NCI-H69 (cell line): ENCODE measurements around the gene FOXK2.
"Not testable (repeated sequence)": the region's sequence is repeated elsewhere in the genome, so short reads cannot be mapped to it uniquely, and the experiment has no call there.

Experiments
- DNase-seq: peaks from one replicate; lab custom pipeline; 2025; lab: John Stamatoyannopoulos, UW

FOXK2 gene

DNA sequence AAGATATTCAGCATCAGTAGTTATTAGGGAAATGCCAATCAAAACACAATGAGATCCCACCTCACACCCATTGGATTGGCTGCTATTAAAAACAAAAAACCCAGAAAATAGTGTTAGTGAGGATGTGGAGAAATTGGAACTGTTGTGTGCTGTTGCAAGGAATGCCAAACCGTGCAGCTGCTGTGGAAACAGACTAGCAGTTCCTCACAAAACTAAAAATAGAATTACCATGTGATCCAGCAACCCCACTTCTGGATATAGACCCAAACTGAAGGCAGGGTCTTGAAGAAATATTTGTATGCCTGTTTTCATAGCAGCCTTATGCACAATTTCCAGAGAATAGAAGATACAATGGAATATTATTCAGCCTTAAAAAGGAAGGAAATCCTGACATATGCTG, 46.0 kb downstream of the FOXK2 start:
- DNase-seq, result no peak

DNA sequence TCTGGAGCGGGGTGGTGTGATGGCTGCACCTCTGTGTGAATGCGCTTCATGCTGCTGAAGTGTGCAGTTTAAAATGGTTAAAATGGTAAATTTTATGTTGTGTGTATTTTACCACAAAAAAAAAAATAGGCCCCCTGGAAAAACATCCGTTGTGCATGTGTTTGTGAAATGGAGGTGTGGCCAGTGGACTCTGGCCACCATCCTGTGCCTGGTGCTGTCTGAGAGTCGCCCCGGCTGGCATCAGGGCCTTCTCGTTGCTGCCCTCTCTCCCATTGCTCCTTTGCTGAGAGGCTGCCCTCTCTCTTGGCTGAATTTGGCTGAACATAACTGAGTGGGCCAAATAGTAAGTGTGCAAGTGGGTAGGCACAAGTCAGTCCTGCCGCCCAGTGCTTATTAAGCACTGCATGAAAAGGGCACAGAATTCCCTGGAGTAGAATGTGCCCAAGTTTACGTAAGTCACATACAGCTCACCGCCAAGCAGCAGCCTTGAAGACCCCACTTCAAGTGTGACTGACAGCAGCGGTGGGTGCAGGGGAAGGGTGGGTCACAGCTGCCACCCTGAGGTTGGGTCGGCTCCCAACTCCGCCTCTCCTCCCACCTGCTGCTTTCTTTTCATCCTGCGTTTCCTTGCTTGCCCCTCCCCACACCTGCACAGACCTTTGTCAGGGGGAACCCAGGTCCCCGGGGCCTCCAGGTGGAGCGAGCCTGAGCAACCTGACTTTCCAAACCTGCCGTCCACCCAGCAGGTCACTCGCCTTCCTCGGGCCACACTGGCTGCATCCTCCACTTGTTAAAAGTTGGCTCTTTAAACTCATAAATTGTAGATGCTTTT, 46.8 kb downstream of the FOXK2 start:
- peak; percentile 38 for DNase-seq

DNA sequence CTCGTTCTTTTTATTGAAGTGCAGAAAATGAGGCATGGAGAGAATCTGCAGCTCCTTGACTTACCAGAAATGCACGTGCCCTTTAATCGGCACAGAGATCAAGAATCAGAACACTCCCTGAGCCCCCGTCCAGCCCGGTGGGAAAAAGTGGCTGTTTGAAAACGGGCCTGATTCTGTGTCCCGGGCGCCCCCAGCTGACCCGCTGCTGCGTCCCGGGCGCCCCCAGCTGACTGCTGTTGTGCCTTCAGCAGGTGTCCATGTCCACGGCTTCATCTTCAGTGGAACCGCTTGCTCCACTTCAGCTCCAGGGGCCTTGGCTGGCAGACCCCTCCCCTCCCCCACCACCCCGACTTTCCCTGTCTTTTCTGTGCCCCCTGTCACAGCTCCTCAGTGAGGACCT, 47.8 kb downstream of the FOXK2 start:
- no peak for DNase-seq

DNA sequence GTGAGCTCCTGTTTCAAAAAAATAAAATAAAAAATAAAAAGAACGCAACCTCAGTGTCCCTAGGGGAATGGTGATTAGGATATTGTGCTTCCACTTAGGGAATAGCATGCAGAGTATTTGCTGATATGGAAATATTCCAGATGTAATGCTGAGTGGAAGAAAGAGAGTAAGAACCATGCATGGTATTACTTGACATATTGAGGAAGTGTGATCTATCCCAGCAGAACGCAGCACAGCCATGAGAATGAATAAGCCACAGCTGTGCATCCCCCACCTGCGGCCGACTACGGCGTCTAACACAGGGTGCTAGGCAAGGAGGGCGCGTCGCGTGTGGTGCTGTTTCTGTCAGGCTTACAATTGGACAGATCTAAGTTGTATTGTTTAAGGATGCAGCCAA, 49.5 kb downstream of the FOXK2 start:
- DNase-seq, result no peak

DNA sequence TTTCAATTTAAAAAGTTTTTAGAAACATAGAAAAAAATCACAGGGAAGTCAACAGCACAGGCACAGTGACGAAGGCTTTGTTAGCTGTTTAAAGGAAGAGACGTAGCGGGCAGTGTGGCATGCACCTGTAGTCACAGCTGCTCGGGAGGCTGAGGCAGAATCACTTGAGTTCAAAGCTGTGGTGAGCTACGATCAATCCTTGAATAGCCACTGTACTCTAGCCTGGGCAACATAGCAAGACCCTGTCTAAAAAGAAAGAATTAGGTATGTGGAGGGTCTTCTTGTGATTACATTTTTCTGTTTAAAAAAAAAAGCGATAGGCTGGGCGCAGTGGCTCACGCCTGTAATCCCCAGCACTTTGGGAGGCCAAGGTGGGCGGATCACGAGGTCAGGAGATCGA, 50.1 kb downstream of the FOXK2 start:
- DNase-seq, result no peak

DNA sequence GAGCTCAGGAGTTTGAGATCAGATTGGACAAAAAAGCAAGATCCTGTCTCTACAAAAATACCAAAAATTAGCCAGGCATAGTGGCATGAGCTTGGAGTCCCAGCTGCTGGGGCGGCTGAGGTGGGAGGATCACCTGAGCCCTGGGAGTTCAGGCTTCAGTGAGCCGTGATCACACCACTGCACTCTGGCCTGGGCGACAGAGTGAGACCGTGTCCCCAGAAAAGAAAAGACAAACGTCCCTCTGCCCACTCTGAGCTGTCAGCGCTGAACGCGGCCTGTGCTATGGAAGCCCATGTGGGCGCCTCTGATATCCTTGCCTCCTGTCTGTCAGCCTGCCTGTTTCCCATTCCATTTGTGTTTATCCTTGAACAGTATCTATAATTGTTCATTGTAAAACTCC, 50.7 kb downstream of the FOXK2 start:
- no peak for DNase-seq

DNA sequence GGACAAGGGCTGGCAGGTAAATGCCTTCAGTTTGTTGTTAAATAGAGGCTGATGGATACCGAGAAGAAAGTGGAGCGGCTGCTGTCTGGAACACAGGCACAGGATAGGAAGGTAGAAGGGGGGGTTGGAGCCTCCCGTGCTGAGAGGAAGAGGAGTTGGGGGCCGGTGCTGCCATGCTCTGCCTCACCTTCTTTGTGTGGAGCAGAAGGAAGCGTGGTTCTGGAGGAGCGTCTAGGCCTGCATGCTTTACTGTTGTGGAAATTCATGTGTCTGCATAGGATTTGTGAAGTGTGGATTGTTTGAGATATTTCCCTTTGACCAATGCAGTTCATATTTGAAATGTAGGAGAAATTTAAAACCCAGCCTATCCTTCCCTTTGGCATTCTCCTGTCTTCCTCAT, 52.3 kb downstream of the FOXK2 start:
- DNase-seq, result no peak

DNA sequence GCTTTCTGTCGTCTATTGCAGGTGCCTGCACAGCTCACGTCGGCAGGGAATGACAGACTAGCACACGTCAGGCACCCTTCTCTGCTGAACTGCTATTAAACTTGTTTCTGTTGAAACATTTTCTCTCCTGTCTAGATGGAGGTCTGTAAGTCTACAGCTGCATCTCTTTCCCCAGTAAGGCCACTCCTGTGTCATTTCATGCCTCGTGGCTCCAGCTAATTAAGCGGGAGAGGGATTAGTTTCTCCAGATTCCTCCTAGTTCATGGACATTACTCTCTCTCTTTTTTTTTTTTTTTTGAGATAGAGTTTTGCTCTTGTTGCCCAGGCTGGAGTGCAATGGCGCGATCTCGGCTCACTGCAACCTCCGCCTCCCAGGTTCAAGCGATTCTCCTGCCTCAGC, 54.5 kb downstream of the FOXK2 start:
- no peak for DNase-seq

DNA sequence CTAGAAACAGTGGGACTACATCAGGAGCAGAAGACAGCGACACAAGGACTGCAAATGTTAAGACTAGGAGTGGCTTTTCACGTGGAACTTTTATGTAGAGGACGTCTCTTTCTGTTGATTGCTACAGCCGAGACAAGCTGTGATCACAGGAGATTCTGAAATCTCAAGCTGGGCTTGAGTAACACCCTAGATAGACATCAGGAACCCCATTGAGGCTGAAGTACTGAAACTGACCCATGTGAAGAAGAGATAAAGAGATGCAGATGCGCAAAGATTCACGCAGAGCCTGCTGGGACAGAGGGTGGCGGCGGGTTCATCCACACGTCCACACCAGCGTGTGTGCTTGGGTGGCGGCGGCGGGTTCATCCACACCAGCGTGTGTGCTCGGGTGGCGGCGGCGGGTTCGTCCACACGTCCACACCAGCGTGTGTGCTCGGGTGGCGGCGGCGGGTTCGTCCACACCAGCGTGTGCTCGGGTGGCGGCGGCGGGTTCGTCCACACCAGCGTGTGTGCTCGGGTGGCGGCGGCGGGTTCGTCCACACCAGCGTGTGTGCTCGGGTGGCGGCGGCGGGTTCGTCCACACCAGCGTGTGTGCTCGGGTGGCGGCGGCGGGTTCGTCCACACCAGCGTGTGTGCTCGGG, 56.2 kb downstream of the FOXK2 start:
- not testable (repeated sequence) for DNase-seq

DNA sequence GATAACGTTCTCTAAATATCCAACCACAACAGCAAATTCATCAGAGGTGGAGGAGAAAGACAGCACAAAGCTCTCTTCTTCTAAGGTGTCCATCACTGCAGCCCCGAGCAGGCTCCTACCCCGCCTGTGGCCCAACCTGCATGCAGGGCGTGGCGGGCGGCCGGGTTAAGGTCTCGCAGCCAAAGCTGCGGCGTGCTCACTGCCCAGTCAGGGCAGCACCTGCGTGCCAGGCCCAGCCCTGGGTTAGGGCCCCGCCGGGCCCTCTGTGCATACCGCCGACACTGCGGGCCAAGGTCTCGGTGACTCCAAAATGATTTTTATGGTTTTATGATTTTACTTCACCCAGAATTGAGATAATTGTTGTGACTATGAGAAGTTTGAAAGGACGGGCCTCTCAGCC, 57.8 kb downstream of the FOXK2 start:
- no peak for DNase-seq

DNA sequence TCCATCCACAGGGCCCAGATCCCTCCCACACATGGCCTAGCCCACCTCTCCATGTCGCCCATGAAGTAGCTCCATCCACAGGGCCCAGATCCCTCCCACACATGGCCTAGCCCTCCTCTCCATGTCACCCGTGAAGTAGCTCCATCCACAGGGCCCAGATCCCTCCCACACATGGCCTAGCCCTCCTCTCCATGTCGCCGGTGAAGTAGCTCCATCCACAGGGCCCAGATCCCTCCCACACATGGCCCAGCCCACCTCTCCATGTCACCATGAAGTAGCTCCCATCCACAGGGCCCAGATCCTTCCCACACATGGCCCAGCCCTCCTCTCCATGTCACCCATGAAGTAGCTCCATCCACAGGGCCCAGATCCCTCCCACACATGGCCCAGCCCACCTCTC, 60.4 kb downstream of the FOXK2 start:
- DNase-seq, result not testable (repeated sequence)

DNA sequence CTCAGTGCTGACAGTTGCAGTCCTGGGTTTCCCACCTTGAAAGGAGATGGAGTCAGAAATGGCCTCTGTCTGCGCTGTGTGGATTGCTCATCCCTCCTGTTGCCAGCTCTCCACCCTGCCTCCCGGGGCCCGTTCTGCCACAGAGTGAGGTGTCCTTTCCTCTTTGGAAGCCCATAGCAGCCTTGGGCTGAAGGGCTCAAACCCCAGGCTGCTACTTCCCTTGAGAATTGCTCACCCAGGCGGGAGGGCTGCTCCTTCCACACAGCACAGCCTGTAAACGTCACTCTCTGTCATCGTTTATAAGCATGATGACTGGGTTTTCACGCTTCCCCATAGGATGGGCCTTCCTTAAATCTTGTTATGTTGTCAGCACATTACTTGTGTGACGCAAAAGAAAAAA, 62.7 kb downstream of the FOXK2 start:
- DNase-seq, result no peak

DNA sequence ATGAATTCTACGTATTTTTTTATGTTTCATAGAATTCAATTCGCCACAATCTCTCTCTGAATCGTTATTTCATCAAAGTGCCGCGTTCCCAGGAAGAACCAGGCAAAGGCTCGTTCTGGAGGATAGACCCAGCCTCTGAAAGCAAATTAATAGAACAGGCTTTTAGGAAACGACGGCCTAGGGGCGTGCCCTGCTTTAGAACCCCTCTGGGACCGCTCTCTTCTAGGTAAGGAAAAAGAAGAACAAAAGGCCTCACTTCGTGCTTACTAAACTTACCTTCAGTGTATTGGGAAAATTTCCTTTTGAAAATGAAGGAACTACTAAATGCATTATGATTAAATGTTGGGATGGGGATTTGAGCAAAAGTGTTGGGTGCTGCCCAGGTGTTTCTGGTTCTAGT, 63.2 kb downstream of the FOXK2 start:
- DNase-seq, result no peak

DNA sequence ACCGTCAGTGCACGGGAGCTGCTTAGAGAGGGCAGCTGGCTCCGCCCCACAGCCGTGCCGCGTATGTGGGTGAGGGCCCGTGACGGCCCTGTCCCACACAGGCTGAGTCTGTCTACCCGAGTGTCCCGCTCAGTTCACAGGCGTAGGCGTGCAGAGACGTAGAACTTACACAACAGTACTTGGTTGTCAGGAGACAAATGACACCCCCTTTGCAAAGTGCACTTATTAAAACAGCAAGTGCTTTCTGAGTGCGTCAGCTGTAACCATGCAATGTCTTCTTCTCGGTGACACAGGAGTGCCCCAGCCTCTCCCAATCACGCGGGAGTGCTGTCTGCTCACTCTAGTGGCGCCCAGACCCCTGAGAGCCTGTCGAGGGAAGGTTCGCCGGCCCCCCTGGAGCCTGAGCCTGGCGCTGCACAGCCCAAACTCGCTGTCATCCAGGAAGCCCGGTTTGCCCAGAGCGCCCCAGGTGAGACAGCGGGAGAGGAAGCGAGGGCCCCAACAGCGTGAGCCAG, 64.2 kb downstream of the FOXK2 start:
- DNase-seq, result no peak

DNA sequence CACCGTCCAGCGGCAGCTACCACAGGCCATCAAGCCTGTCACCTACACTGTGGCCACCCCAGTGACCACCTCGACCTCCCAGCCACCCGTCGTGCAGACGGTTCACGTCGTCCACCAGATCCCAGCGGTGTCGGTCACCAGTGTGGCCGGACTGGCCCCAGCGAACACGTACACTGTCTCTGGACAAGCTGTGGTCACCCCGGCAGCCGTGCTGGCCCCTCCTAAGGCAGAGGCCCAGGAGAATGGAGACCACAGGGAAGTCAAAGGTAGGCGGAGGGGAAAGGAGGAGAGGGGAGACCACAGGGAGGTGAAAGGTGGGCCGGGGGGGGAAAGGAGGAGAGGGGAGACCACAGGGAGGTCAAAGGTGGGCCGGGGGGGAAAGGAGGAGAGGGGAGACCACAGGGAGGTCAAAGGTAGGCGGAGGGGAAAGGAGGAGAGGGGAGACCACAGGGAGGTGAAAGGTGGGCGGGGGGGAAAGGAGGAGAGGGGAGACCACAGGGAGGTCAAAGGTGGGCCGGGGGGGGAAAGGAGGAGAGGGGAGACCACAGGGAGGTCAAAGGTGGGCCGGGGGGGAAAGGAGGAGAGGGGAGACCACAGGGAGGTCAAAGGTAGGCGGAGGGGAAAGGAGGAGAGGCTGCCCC, 66.5 kb downstream of the FOXK2 start:
- DNase-seq, result peak; percentile 79

DNA sequence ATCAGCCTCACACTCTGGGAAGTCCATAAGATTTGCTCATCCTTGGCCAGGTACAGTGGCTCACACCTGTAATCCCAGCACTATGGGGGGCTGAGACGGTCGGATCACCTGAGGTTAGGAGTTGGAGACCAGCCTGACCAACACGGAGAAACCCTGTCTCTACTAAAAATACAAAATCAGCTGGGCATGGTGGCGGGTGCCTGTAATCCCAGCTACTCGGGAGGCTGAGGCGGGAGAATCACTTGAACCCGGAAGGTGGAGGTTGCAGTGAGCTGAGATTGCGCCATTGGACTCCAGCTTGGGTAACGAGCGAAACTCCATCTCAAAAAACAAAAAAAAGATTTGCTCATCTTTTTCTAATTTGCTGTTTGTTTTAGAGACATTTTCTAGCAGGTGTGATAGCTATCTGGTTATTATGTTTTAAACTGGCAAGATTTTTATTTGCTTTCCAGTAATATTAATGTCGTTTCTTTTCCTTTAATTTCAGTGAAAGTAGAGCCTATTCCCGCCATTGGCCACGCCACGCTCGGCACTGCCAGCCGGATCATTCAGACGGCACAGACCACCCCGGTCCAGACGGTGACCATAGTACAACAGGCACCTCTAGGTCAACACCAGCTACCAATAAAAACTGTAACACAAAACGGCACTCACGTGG, 67.2 kb downstream of the FOXK2 start:
- DNase-seq, result no peak

DNA sequence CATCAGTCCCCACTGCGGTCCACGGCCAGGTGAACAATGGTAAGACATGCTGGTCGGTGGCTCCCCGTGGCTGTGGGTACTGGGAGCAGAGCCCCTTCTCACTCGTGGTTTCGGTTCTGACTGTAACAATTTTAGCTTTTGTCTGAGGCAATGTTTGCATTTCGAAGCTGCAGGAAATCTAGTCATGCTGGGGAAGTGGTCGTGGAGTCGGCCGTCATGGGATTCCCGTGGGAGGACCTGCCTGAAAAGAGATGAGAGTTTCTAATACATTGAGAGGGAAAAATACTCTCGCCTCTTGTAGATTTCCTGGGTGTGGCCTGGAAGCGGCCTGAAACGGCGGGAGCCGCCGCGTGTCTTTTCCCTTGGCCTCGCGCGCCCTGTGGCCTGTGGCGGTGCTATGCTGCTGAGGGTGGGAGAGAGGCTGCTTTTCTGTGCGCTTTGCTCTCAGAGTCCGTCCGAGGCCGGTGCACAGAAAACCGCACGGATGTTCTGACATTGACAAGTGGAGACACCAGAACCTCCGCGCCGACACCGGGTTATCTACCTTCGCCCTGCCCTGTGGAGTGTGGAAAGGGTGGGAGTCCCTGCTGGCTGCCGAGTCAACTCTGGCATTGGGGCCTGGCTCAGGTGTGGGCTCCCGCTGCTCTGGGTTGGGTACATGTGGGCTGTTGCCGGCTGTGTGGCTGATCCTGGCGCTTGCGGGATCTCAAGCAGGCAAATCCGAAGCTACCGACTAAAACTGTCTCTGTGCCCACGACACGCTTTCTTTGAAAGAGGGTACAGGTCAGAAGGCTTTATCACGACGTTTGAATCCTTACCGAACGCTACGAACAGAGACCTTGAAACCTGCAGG, 67.9 kb downstream of the FOXK2 start:
- DNase-seq, result no peak

DNA sequence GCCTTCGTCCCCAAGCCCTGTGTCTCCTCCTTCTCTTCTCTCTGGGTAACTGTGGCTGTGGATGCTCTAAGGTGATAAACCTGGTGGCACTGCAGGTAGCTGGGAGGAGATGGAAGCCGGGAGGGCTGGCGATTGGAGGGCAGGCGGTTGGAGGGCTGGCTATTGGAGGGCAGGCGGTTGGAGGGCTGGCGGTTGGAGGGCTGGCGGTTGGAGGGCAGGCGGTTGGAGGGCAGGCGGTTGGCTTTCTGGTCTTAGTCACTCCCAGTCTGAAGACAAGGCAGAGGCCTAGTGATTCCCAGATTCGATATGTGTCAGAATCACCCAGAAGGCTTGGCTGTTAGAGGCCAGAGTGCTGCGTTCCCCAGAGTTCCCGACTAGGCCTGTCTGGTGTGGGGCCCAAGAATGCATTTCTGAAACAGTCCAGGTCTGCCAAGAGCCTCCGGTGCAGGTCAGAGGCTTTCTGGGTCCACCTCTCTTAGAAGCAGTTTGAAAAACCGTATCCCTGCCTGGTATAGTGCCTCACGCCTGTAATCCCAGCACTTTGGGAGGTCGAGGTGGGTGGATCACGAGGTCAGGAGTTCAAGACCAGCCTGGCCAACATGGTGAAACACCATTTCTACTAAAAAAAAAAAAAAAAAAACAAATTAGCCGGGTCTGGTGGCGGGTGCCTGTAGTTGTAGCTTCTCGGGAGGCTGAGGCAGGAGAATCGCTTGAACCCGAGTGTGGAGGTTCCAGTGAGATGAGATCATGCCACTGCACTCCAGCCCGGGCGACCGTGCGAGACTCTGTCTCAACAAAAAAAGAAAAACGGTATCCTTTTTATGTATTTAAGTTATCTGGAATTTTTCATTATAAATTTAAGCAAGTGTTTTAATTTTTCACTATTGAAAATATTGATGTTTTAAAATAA, 69.0 kb downstream of the FOXK2 start:
- no peak for DNase-seq

DNA sequence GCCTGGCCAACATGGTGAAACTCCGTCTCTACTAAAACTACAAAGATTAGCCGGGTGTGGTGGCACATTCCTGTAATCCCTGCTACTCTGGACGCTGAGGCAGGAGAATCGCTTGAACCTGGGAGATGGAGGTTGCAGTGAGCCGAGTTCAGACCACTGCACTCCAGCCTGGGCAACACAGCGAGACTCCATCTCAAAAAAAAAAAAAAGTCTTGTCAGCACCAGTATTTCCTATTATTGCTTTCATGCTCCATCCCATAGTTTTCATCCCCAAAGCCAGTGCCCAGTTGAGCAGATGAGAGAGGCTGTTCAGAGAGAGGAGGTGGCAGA, 70.3 kb downstream of the FOXK2 start:
- no peak for DNase-seq

DNA sequence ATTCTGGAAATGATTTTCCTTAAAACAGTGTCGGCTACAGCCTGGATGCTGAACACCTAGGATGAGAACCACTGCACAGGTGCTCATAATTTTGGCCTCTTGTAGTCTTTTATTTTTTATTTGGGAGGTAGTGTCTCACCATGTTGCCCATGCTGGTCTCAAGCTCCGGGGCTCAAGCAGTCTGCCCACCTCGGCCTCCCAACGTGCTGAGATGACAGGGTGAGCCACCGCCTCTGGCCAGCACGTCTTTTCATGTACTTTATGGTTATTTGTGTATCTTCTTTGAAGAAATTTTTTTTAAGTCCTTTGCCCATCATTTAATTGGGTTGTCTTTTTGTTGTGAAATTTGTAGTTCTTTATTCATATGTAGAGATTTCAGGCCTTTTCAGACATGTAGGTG, 70.7 kb downstream of the FOXK2 start:
- no peak for DNase-seq
